Adrenal gland (tissue), 12 donors: Measurements from ENCODE around the gene TIMP2. TPM values are rescaled to one million over a fixed set of nuclear protein-coding genes. Genes with fewer than 3 reads are reported as not detected.

Experiments
- DNase-seq, 7 donors: peaks; one replicate each; pipeline ENCODE4 v3.0.0-alpha.2; 2019 to 2020
- H3K27ac ChIP-seq, 5 donors: fragments of 200-600 bp; sonication (generic) in 4 of 5; 1 replicate in 3 of 5; 2 replicates in 2 of 5; pipeline versions ENCODE4 v1.5.1 to v1.8.0; 2016 to 2020; ENCODE audit warnings: mild to moderate bottlenecking in 1 of 5
- H3K27me3 ChIP-seq: fragments of 200-600 bp; 2 replicates; pipeline ENCODE4 v1.8.0; 2021
- H3K36me3 ChIP-seq, 2 donors: fragments of 200-600 bp; replicated peaks in 1 of 2; 1 replicate in 1 of 2; 2 replicates in 1 of 2; pipeline versions ENCODE4 v1.5.1 to v1.8.0; 2018 to 2022
- H3K4me1 ChIP-seq, 2 donors: fragments of 200-600 bp; replicated peaks in 1 of 2; 1 replicate in 1 of 2; 2 replicates in 1 of 2; pipeline versions ENCODE4 v1.5.1 to v1.8.0; 2018 to 2021
- H3K4me3 ChIP-seq, 4 donors: fragments of 200-600 bp; sonication (generic) in 3 of 4; one replicate each; pipeline ENCODE4 v1.5.1; 2016 to 2018
- H3K9me3 ChIP-seq, 3 donors: fragments of 200-600 bp; sonication (generic) in 1 of 3; replicated peaks in 1 of 3; 1 replicate in 2 of 3; 2 replicates in 1 of 3; pipeline versions ENCODE4 v1.5.1 to v1.8.0; 2016 to 2021
- CTCF ChIP-seq, 6 experiments: fragments of 450-650 bp in 4 of 6; fragments of 200-600 bp in 2 of 6; sonication (generic) in 1 of 6; IDR thresholded peaks; 1 replicate in 5 of 6; 2 replicates in 1 of 6; pipeline versions ENCODE4 v1.5.1 to v1.8.0; 2016 to 2021; ENCODE audit warnings: antibody characterized with exemption in 6 of 6, mild to moderate bottlenecking in 2 of 6, moderate library complexity in 1 of 6
- POLR2A ChIP-seq, 2 donors: fragments of 450-650 bp; IDR thresholded peaks; one replicate each; pipeline ENCODE4 v1.6.1; 2017; ENCODE audit warnings: antibody characterized with exemption in 2 of 2, mild to moderate bottlenecking in 2 of 2, moderate library complexity in 1 of 2
- WGBS, 4 donors: extraction: QIAGEN DNeasy Blood & Tissue Kit in 2 of 4; methylation state at CpG; one replicate each; pipeline versions ENCODE4 v1.1.5 to v1.1.7; 2013 to 2017; 5-methylcytosine and 5-hydroxymethylcytosine counted together
- intact Hi-C, 2 donors: fragments of 100-400 bp; cut with DNase I; formaldehyde crosslinking; loops; one replicate each; pipeline versions ENCODE4 v1.14.1 to v1.15.0; 2022 to 2023
- polyA plus RNA-seq, 3 donors: library from polyadenylated mRNA; stranded (reverse); fragments of 200-250 nt in 2 of 3; fragments of 350-450 nt in 1 of 3; fragmentation: Illumina TruSeq in 1 of 3; extraction: RNeasy Lipid Tissue Mini Kit (QIAGEN cat#74804) in 1 of 3; gene quantifications; one replicate each; pipeline ENCODE4 v1.2.3, GENCODE V29; 2013 to 2014
- total RNA-seq, 9 donors: library from RNA; depleted of rRNA in 4 of 9; stranded (reverse); fragments of >200 nt in 4 of 9; fragments of 120-200 nt in 1 of 9; fragmentation: NEBNext Ultra II Directional in 1 of 9; extraction: Animal tissue kit (Norgen Biotek cat#: 25700) in 1 of 9; gene quantifications; one replicate each; pipeline versions ENCODE4 v1.1.0 to v1.2.4, GENCODE V29; 2013 to 2023
- donor health status: healthy with polysubstance abuse.
- donor health status: Bipolar disorder and iron deficiency.
- donor health status: DM: yes; HTN: yes; CAD: no.
- donor health status: DM: no; HTN: no; CAD: no.
- donor health status: DM: no; HTN: no; CAD: no.
- donor health status: DM: yes; HTN: yes; CAD: no.

The TIMP2 gene
- total and polyA plus RNA-seq, 12 donors: 20.2 to 275 (median 176) TPM

DNA sequence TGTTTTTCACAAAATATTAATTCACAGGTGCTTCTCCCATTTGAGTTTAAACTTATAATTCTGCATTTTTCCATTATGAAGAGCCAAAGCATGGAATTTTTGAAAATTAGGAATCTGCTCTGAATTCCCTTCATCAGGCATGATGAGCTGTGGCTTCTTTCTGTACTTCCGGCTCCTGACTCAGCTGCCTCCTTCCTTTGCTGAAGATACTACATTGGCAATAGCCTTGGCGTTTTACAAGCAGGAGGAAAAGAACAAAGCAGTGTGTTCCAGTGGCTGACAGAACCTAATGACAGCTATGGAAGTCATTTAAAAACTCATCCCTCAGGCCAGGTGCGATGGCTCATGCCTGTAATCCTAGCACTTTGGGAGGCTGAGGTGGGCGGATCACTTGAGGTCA is 66.1 kb downstream of the TIMP2 start:
- Histone ChIP-seq H3K9me3 (no peaks in the 10 kb centered on the region), H3K36me3 (peaks cover 0 to 35% of the 10 kb centered on the region in 2 donors), H3K27me3 (no peaks in the 10 kb centered on the region), H3K27ac (no peak overlapping the region), H3K4me3 (no peak overlapping the region), H3K4me1 (peaks cover 0 to 4% of the 10 kb centered on the region in 2 donors)
- 82 to 89% (median 83%) methylated on average over 4 of the region's 4 CpGs for WGBS, 4 donors
- TF ChIP-seq CTCF (IDR thresholded peaks at IDR 0.05) (no peak), POLR2A (IDR thresholded peaks at IDR 0.05) (no peak)
- DNase-seq: no peak
- intact Hi-C loops: no loop called here

DNA sequence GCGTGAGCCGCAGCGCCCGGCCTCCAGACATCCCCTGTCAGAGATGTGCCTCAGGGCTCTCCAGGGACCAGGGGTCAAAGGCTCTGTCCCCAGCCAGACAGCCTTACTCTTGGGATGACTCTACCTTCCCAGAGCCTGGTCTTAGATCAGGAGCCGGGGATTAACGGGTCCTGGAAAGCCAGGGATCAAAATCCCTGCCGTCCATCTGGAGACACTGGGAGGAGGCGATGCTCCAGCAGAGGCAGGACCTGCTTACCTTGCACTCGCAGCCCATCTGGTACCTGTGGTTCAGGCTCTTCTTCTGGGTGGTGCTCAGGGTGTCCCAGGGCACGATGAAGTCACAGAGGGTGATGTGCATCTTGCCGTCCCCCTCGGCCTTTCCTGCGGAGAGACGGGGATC is 67.9 kb downstream of the TIMP2 start:
- Histone ChIP-seq H3K27me3 (no peaks in the 10 kb centered on the region), H3K4me3 (no peak overlapping the region), H3K9me3 (no peaks in the 10 kb centered on the region), H3K27ac (no peak overlapping the region), H3K36me3 (peaks cover 0 to 41% of the 10 kb centered on the region in 2 donors), H3K4me1 (peaks cover 0 to 4% of the 10 kb centered on the region in 2 donors)
- intact Hi-C loops: no loop called here
- WGBS, 4 donors: 88 to 98% (median 89%) methylated on average over 4 to 14 of the region's 14 CpGs
- DNase-seq: no peak
- no peak for TF ChIP-seq POLR2A (IDR thresholded peaks at IDR 0.05)
- TF ChIP-seq CTCF (IDR thresholded peaks at IDR 0.05): no peak

- TF ChIP-seq POLR2A (IDR thresholded peaks at IDR 0.05) (no peak), CTCF (IDR thresholded peaks at IDR 0.05) (no peak)
- Histone ChIP-seq H3K4me3 (no peak overlapping the region), H3K27me3 (no peaks in the 10 kb centered on the region), H3K36me3 (peaks cover 0 to 41% of the 10 kb centered on the region in 2 donors), H3K27ac (no peak overlapping the region), H3K9me3 (no peaks in the 10 kb centered on the region), H3K4me1 (no peaks in the 10 kb centered on the region)
- DNase-seq: no peak
- intact Hi-C loops: no loop called here
- WGBS, 4 donors: 89 to 93% (median 91%) methylated on average over 12 to 25 of the region's 25 CpGs
Measured at GRCh38 chr17:78855561-78856165, 69.5 kb downstream of the TIMP2 start.

GRCh38 chr17:78854508-78854907 is 70.7 kb downstream of the TIMP2 start:
- Histone ChIP-seq H3K27ac (no peak overlapping the region), H3K4me1 (no peaks in the 10 kb centered on the region), H3K9me3 (no peaks in the 10 kb centered on the region), H3K27me3 (no peaks in the 10 kb centered on the region), H3K36me3 (peaks cover 0 to 41% of the 10 kb centered on the region in 2 donors), H3K4me3 (no peak overlapping the region)
- intact Hi-C loops: no loop called here
- TF ChIP-seq POLR2A (IDR thresholded peaks at IDR 0.05): no peak
- TF ChIP-seq CTCF (IDR thresholded peaks at IDR 0.05): no peak
- 79 to 87% (median 85%) methylated on average over 4 to 9 of the region's 9 CpGs for WGBS, 4 donors
- no peak for DNase-seq
